Neural cell (in vitro differentiated cells): ENCODE data around the gene AQP4.

Experiments
- EP300 ChIP-seq: fragments of 450-650 bp; conservative IDR thresholded peaks from 2 replicates; pipeline ENCODE4 v1.6.1; 2014; ENCODE audit warnings: antibody characterized with exemption, mild to moderate bottlenecking, moderate library complexity; ENCODE audit not compliant: poor library complexity, severe bottlenecking
- EZH2 ChIP-seq: fragments of 200-600, 300-800 bp; shearing (Covaris generic), sonication (generic); IDR thresholded peaks from 2 replicates; pipeline ENCODE4 v1.6.1; 2014; ENCODE audit warnings: antibody characterized with exemption, low read length, borderline replicate concordance, mild to moderate bottlenecking; ENCODE audit not compliant: insufficient read depth, poor library complexity, severe bottlenecking
- MXI1 ChIP-seq: fragments of 450-650 bp; conservative IDR thresholded peaks from 2 replicates; pipeline ENCODE4 v1.6.1; 2014; ENCODE audit warnings: antibody characterized with exemption, mild to moderate bottlenecking; ENCODE audit not compliant: poor library complexity, severe bottlenecking
- POLR2AphosphoS5 ChIP-seq: IDR thresholded peaks from 2 replicates; pipeline ENCODE4 v1.6.1; 2012
- RAD21 ChIP-seq: fragments of 450-650 bp; conservative IDR thresholded peaks from 2 replicates; pipeline ENCODE4 v1.6.1; 2014; ENCODE audit warnings: antibody characterized with exemption, mild to moderate bottlenecking, moderate library complexity
- SMC3 ChIP-seq: fragments of 450-650 bp; conservative IDR thresholded peaks from 2 replicates; pipeline ENCODE4 v1.6.1; 2014; ENCODE audit warnings: antibody characterized with exemption, mild to moderate bottlenecking, moderate library complexity; ENCODE audit not compliant: poor library complexity
- TAF1 ChIP-seq: IDR thresholded peaks from 2 replicates; pipeline ENCODE4 v1.6.1; 2012; ENCODE audit warnings: low read depth
- TF ChIP-seq, protein P1 (sequence below): fragments of 450-650 bp; IDR thresholded peaks from 2 replicates; pipeline ENCODE4 v1.5.1; 2014; ENCODE audit warnings: antibody characterized with exemption, mild to moderate bottlenecking, moderate library complexity; ENCODE audit not compliant: poor library complexity, severe bottlenecking
- TF ChIP-seq, protein P2 (sequence below): IDR thresholded peaks from 2 replicates; pipeline ENCODE4 v1.6.1; 2012; ENCODE audit warnings: borderline replicate concordance

DNA sequence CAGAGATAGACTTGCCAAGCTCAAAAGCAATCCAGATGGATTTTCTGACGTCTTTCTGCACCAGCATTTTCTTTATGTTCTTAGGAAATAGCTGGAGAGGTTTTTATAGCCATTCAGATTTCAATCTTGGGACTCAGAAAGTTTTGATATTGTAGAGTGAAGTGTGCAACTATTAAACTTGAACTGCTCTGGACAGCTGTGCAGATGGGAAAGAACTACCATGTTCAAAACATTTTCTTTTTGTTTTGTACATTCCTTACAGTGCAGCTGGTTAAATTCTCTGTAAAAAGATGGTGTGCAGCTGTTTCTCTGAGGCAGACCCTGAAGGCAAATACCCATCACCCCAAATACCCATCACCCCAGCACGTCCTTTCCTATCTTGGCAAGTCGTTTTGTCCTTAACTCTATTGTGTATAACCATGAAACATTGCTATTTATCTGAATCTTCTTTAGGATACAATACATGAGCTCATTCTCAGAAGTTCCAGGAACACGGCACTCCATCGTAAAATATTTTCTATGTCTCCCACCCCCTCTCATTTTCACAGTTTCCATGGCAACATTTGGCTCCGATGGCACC, 38.8 kb downstream of the AQP4 start:
- TF ChIP-seq, protein P1, sequence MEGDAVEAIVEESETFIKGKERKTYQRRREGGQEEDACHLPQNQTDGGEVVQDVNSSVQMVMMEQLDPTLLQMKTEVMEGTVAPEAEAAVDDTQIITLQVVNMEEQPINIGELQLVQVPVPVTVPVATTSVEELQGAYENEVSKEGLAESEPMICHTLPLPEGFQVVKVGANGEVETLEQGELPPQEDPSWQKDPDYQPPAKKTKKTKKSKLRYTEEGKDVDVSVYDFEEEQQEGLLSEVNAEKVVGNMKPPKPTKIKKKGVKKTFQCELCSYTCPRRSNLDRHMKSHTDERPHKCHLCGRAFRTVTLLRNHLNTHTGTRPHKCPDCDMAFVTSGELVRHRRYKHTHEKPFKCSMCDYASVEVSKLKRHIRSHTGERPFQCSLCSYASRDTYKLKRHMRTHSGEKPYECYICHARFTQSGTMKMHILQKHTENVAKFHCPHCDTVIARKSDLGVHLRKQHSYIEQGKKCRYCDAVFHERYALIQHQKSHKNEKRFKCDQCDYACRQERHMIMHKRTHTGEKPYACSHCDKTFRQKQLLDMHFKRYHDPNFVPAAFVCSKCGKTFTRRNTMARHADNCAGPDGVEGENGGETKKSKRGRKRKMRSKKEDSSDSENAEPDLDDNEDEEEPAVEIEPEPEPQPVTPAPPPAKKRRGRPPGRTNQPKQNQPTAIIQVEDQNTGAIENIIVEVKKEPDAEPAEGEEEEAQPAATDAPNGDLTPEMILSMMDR = no peak
- TF ChIP-seq EZH2 (no peak), SMC3 (no peak), POLR2AphosphoS5 (no peak), TAF1 (no peak), EP300 (no peak), MXI1 (no peak), RAD21 (no peak)
- TF ChIP-seq, protein P2, sequence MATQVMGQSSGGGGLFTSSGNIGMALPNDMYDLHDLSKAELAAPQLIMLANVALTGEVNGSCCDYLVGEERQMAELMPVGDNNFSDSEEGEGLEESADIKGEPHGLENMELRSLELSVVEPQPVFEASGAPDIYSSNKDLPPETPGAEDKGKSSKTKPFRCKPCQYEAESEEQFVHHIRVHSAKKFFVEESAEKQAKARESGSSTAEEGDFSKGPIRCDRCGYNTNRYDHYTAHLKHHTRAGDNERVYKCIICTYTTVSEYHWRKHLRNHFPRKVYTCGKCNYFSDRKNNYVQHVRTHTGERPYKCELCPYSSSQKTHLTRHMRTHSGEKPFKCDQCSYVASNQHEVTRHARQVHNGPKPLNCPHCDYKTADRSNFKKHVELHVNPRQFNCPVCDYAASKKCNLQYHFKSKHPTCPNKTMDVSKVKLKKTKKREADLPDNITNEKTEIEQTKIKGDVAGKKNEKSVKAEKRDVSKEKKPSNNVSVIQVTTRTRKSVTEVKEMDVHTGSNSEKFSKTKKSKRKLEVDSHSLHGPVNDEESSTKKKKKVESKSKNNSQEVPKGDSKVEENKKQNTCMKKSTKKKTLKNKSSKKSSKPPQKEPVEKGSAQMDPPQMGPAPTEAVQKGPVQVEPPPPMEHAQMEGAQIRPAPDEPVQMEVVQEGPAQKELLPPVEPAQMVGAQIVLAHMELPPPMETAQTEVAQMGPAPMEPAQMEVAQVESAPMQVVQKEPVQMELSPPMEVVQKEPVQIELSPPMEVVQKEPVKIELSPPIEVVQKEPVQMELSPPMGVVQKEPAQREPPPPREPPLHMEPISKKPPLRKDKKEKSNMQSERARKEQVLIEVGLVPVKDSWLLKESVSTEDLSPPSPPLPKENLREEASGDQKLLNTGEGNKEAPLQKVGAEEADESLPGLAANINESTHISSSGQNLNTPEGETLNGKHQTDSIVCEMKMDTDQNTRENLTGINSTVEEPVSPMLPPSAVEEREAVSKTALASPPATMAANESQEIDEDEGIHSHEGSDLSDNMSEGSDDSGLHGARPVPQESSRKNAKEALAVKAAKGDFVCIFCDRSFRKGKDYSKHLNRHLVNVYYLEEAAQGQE = no peak
